A549 (cell line): Measurements from ENCODE around the gene CCDC50.

ENCODE experiments used
- CBX8 ChIP-seq: fragments of 200-600 bp; sonication (generic); IDR thresholded peaks from 2 replicates; pipeline ENCODE4 v1.6.1; 2016
- CEBPB ChIP-seq, 2 experiments: fragments of >200 bp in 1 of 2; sonication (Bioruptor Twin) in 1 of 2; formaldehyde crosslinking in 1 of 2; IDR thresholded peaks; 2 replicates each; pipeline ENCODE4 v1.6.1; 2012 to 2016
- CTCF ChIP-seq: fragments of >200 bp; sonication (Bioruptor Twin); formaldehyde crosslinking; IDR thresholded peaks from 3 replicates; pipeline ENCODE4 v1.5.1; 2016
- MAFK ChIP-seq: fragments of 450-650 bp; IDR thresholded peaks from 2 replicates; pipeline ENCODE4 v1.6.1; 2014; ENCODE audit not compliant: partially characterized antibody
- MAX ChIP-seq: IDR thresholded peaks from 2 replicates; pipeline ENCODE4 v1.6.1; 2012
- MAZ ChIP-seq: fragments of 150-350 bp; IDR thresholded peaks from 2 replicates; pipeline ENCODE4 v1.6.1; 2014; ENCODE audit warnings: antibody characterized with exemption, low read depth, low read length, borderline replicate concordance
- ZNF302 ChIP-seq: fragments of 250-450 bp; sonication (Bioruptor Pico); IDR thresholded peaks from 2 replicates; pipeline ENCODE4 v1.9.0; 2021; ENCODE audit warnings: inconsistent platforms, mild to moderate bottlenecking, moderate library complexity

DNA sequence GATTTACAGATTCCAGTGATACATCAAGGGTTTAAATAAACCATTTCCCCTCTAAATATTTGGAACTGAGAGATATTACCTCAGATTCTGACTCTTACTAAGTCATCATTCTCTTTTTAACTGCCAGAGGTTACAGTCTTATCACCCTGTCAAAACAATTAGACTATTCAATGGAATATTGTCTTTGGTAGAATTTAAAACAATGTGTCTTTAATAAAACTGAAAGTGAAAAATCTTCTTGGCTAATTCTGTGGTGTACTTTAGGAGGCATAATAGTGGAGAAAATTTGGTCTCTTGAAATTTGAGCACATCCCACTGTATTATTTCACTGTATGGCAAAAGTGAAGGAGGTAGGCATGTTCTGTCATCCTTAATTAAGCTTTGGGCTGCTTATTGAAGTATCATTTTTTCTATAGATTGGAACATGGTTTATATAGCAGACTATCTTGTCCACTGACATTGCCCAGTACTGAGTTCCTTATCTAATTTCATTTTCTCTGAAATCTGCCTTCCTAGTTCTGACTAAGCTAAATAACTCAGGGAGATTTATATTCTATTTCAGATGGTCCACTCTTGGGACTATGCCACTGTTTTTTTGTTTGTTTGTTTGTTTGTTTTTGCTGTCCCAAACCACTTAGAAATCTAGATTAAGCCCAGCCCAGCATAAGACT, 49.1 kb downstream of the CCDC50 start:
- TF ChIP-seq CTCF (no peak), MAX (no peak), CBX8 (no peak), ZNF302 (no peak), CEBPB (IDR thresholded peaks at IDR 0.05) (no peak), MAZ (no peak), MAFK (no peak)
